H1 (cell line): ENCODE results near the gene NDUFA13. TPM values are rescaled to one million over a fixed set of nuclear protein-coding genes. Genes with fewer than 3 reads are reported as not detected.
A peak's percentile ranks its signal among the peaks of the same experiment; 100 is the strongest.

Experiments
- CTCF ChIA-PET: fragments of 300-600 bp; sonication (Branson Sonifier 250); formaldehyde crosslinking; loops from one replicate; lab custom pipeline; 2021; ENCODE audit not compliant: partially characterized antibody; lab: Charles Lee
- POLR2A ChIA-PET: fragments of 300-600 bp; sonication (Branson Sonifier 250); formaldehyde crosslinking; loops from one replicate; lab custom pipeline; 2021; ENCODE audit warnings: inconsistent platforms; ENCODE audit not compliant: partially characterized antibody; lab: Charles Lee
- DNase-seq, 2 experiments: peaks; one replicate each; pipeline versions ENCODE4 v3.0.0 to v3.0.0-alpha.2; 2010 to 2022; ENCODE audit warnings: low spot score in 2 of 2, low read depth in 1 of 2, mixed read lengths in 1 of 2
- FAIRE-seq: peaks from 2 replicates; lab custom pipeline; 2011; peaks lifted over from hg19 to GRCh38; lab: Jason Lieb, UNC
- H2AFZ ChIP-seq: 2 replicates; pipeline ENCODE4 v1.8.1; 2012; ENCODE audit warnings: low read length, inconsistent platforms
- H2AK5ac ChIP-seq: 2 replicates; pipeline ENCODE4 v1.6.1; 2013; ENCODE audit warnings: low read depth, low read length
- H2BK120ac ChIP-seq: replicated peaks from 2 replicates; pipeline ENCODE3; 2013; ENCODE audit warnings: low read depth, low read length, inconsistent platforms
- H2BK12ac ChIP-seq: 2 replicates; pipeline ENCODE4 v1.6.1; 2013; ENCODE audit warnings: low read depth, low read length
- H2BK15ac ChIP-seq: 2 replicates; pipeline ENCODE4 v1.6.1; 2013; ENCODE audit warnings: low read length
- H2BK20ac ChIP-seq: 2 replicates; pipeline ENCODE4 v1.6.1; 2013; ENCODE audit warnings: low read length
- H2BK5ac ChIP-seq: 2 replicates; pipeline ENCODE4 v1.6.1; 2013; ENCODE audit warnings: low read depth, low read length
- H3K14ac ChIP-seq: 2 replicates; pipeline ENCODE4 v1.6.1; 2013; ENCODE audit warnings: inconsistent platforms; ENCODE audit not compliant: insufficient read length
- H3K18ac ChIP-seq: 2 replicates; pipeline ENCODE4 v1.6.1; 2013; ENCODE audit warnings: low read length; ENCODE audit errors: extremely low read depth
- H3K23ac ChIP-seq: 2 replicates; pipeline ENCODE4 v1.6.1; 2013; ENCODE audit warnings: inconsistent platforms; ENCODE audit not compliant: insufficient read length
- H3K23me2 ChIP-seq: 2 replicates; pipeline ENCODE4 v1.6.1; 2013; ENCODE audit warnings: low read depth, low read length
- H3K27ac ChIP-seq: 2 replicates; pipeline ENCODE4 v1.6.1; 2011; ENCODE audit warnings: low read depth, low read length, inconsistent platforms
- H3K27me3 ChIP-seq, 4 experiments: replicated peaks in 1 of 4; 1 replicate in 1 of 4; 2 replicates in 3 of 4; pipeline versions ENCODE4 v1.6.1 to v1.8.1; 2011 to 2013; ENCODE audit warnings: low read length in 3 of 4, mild to moderate bottlenecking in 3 of 4, inconsistent platforms in 2 of 4, mixed read lengths in 2 of 4, moderate library complexity in 1 of 4; ENCODE audit not compliant: control insufficient read depth in 3 of 4, insufficient read depth in 3 of 4; ENCODE audit errors: extremely low read depth in 1 of 4
- H3K36me3 ChIP-seq, 4 experiments: 2 replicates each; pipeline versions ENCODE4 v1.6.1 to v1.8.1; 2011 to 2013; ENCODE audit warnings: mild to moderate bottlenecking in 4 of 4, low read length in 3 of 4, moderate library complexity in 2 of 4, control low read depth in 1 of 4, inconsistent platforms in 1 of 4; ENCODE audit not compliant: insufficient read depth in 4 of 4, control insufficient read depth in 2 of 4
- H3K4ac ChIP-seq: replicated peaks from 2 replicates; pipeline ENCODE3; 2013; ENCODE audit warnings: low read length, low read depth, mixed read lengths, inconsistent platforms; ENCODE audit not compliant: insufficient read length
- H3K4me1 ChIP-seq, 4 experiments: replicated peaks in 1 of 4; 1 replicate in 1 of 4; 2 replicates in 3 of 4; pipeline versions ENCODE4 v1.6.1 to v1.8.1; 2011 to 2013; ENCODE audit warnings: low read length in 3 of 4, inconsistent platforms in 2 of 4, mixed read lengths in 1 of 4; ENCODE audit not compliant: insufficient read depth in 4 of 4, control insufficient read depth in 3 of 4
- H3K4me2 ChIP-seq, 2 experiments: 2 replicates each; pipeline versions ENCODE4 v1.6.1 to v1.8.1; 2011 to 2013; ENCODE audit warnings: low read depth in 2 of 2, low read length in 2 of 2, control low read depth in 1 of 2, inconsistent platforms in 1 of 2, mild to moderate bottlenecking in 1 of 2; ENCODE audit not compliant: insufficient read depth in 1 of 2
- H3K4me3 ChIP-seq, 4 experiments: fragments of 200-600, 300-600 bp in 1 of 4; sonication (generic), shearing (Covaris generic), sonication (Bioruptor Twin) in 1 of 4; 2 replicates each; pipeline versions ENCODE4 v1.5.1 to v1.8.1; 2011 to 2016; ENCODE audit warnings: low read length in 4 of 4, low read depth in 3 of 4, control low read depth in 2 of 4, inconsistent platforms in 2 of 4, mild to moderate bottlenecking in 2 of 4, mixed read lengths in 1 of 4, moderate library complexity in 1 of 4; ENCODE audit not compliant: insufficient read depth in 2 of 4; ENCODE audit errors: extremely low read depth in 1 of 4
- H3K56ac ChIP-seq: replicated peaks from 2 replicates; pipeline ENCODE3; 2013; ENCODE audit warnings: low read depth, mild to moderate bottlenecking, mixed read lengths, low read length, inconsistent platforms; ENCODE audit not compliant: insufficient read length
- H3K79me1 ChIP-seq: 2 replicates; pipeline ENCODE4 v1.6.1; 2013; ENCODE audit warnings: low read depth, low read length, control low read depth
- H3K79me2 ChIP-seq, 2 experiments: 2 replicates each; pipeline versions ENCODE4 v1.6.1 to v1.8.1; 2012 to 2013; ENCODE audit warnings: low read length in 2 of 2, mild to moderate bottlenecking in 2 of 2, inconsistent platforms in 1 of 2; ENCODE audit not compliant: insufficient read depth in 2 of 2, control insufficient read depth in 1 of 2
- H3K9ac ChIP-seq, 4 experiments: replicated peaks in 1 of 4; 1 replicate in 1 of 4; 2 replicates in 3 of 4; pipeline versions ENCODE4 v1.6.1 to v1.8.1; 2011 to 2013; ENCODE audit warnings: low read depth in 3 of 4, low read length in 3 of 4, control low read depth in 2 of 4, mild to moderate bottlenecking in 2 of 4, moderate library complexity in 2 of 4, inconsistent platforms in 1 of 4; ENCODE audit errors: extremely low read depth in 1 of 4
- H3K9me3 ChIP-seq, 2 experiments: 2 replicates each; pipeline versions ENCODE4 v1.6.1 to v1.8.1; 2012 to 2013; ENCODE audit warnings: mild to moderate bottlenecking in 2 of 2, moderate library complexity in 2 of 2, control low read depth in 1 of 2, inconsistent platforms in 1 of 2, low read depth in 1 of 2, low read length in 1 of 2, mixed read lengths in 1 of 2; ENCODE audit not compliant: insufficient read depth in 2 of 2
- H4K20me1 ChIP-seq, 2 experiments: replicated peaks in 1 of 2; 2 replicates each; pipeline versions ENCODE3 to v1.8.1; 2011 to 2013; ENCODE audit warnings: inconsistent platforms in 2 of 2, low read length in 2 of 2, mild to moderate bottlenecking in 1 of 2; ENCODE audit not compliant: insufficient read depth in 2 of 2, control insufficient read depth in 1 of 2
- H4K5ac ChIP-seq: 2 replicates; pipeline ENCODE4 v1.6.1; 2013; ENCODE audit warnings: low read length, low read depth, mixed read lengths, inconsistent platforms; ENCODE audit not compliant: insufficient read length
- H4K8ac ChIP-seq: 2 replicates; pipeline ENCODE4 v1.8.0; 2013; ENCODE audit warnings: mild to moderate bottlenecking, moderate library complexity, low read length, inconsistent platforms; ENCODE audit not compliant: insufficient read depth; ENCODE audit errors: extremely low read depth
- H4K91ac ChIP-seq: replicated peaks from 2 replicates; pipeline ENCODE3; 2013; ENCODE audit warnings: low read length, mixed read lengths, inconsistent platforms; ENCODE audit not compliant: insufficient read length
- ASH2L ChIP-seq: fragments of 200-600, 300-600 bp; sonication (generic); IDR thresholded peaks from one replicate; pipeline ENCODE4 v1.7.1; 2017; ENCODE audit warnings: low read length
- BACH1 ChIP-seq: IDR thresholded peaks from 2 replicates; pipeline ENCODE4 v1.6.1; 2012; ENCODE audit warnings: low read length, improper control_type of control experiment
- CHD2 ChIP-seq: IDR thresholded peaks from 2 replicates; pipeline ENCODE4 v1.6.1; 2012; ENCODE audit warnings: low read length, improper control_type of control experiment
- GABPA ChIP-seq: IDR thresholded peaks from 2 replicates; pipeline ENCODE4 v1.6.1; 2011; ENCODE audit warnings: mild to moderate bottlenecking, low read length, moderate library complexity, borderline replicate concordance; ENCODE audit not compliant: insufficient read depth
- GTF2F1 ChIP-seq: IDR thresholded peaks from 2 replicates; pipeline ENCODE4 v1.6.1; 2012; ENCODE audit warnings: low read depth, low read length, improper control_type of control experiment, borderline replicate concordance
- JUND ChIP-seq: IDR thresholded peaks from 2 replicates; pipeline ENCODE4 v1.6.1; 2011; ENCODE audit warnings: mild to moderate bottlenecking, improper control_type of control experiment, low read length
- NANOG ChIP-seq: IDR thresholded peaks from 2 replicates; pipeline ENCODE4 v1.6.1; 2011; ENCODE audit warnings: low read length, low read depth, mild to moderate bottlenecking, inconsistent platforms; ENCODE audit not compliant: insufficient read depth, poor library complexity, severe bottlenecking
- SP4 ChIP-seq: IDR thresholded peaks from 2 replicates; pipeline ENCODE4 v1.6.1; 2012; ENCODE audit warnings: low read length, inconsistent platforms
- SUZ12 ChIP-seq: fragments of 200-600 bp; sonication (generic); IDR thresholded peaks from 2 replicates; pipeline ENCODE4 v1.6.1; 2012; ENCODE audit warnings: mild to moderate bottlenecking, inconsistent platforms, low read length, moderate library complexity, mixed read lengths
- TAF1 ChIP-seq: IDR thresholded peaks from 2 replicates; pipeline ENCODE4 v1.6.1; 2011; ENCODE audit warnings: mild to moderate bottlenecking, low read depth, low read length
- TCF12 ChIP-seq: IDR thresholded peaks from 2 replicates; pipeline ENCODE4 v1.6.1; 2011; ENCODE audit warnings: low read depth, mild to moderate bottlenecking, low read length
- WGBS, 2 experiments: shearing (Covaris generic) in 1 of 2; methylation state at CpG; one replicate each; pipeline versions ENCODE4 v1.1.6 to v1.1.7; 2013 to 2015; ENCODE audit warnings: low lambda C conversion rate in 2 of 2, mixed read lengths in 2 of 2, inconsistent platforms in 1 of 2, low coverage in 1 of 2, missing lambda C conversion rate in 1 of 2; ENCODE audit not compliant: insufficient replicate concordance in 2 of 2, insufficient coverage in 1 of 2, insufficient read length in 1 of 2; ENCODE audit errors: extremely low coverage in 1 of 2, missing lambda C conversion rate in 1 of 2; 5-methylcytosine and 5-hydroxymethylcytosine counted together
- polyA plus RNA-seq, 7 experiments: library from polyadenylated mRNA; depleted of rRNA in 3 of 7; stranded (reverse) in 5 of 7; unstranded in 2 of 7; fragments of >200 nt in 5 of 7; fragments of 200-250 nt in 2 of 7; gene quantifications; 1 replicate in 5 of 7; 2 replicates in 1 of 7; 4 replicates in 1 of 7; pipeline versions ENCODE4 v1.2.1 to v1.2.3, GENCODE V29; 2011 to 2013; ENCODE audit warnings: missing spikeins in 2 of 7, mixed read lengths in 2 of 7
- total RNA-seq: library from RNA; stranded (reverse); fragmentation: NEBNext Ultra II Directional; extraction: Animal tissue kit (Norgen Biotek cat#: 25700); gene quantifications from 2 replicates; pipeline ENCODE4 v1.2.1, GENCODE V29; 2021

The NDUFA13 gene
- total and polyA plus RNA-seq, 2 of the 8 experiments (the other 6 are each of a cell fraction or from before 2014, with no cell fraction given) = 413 to 1,105 TPM

- DNase-seq = no peak
- H4K5ac ChIP-seq = no peak overlapping the region
- no peaks in the 10 kb centered on the region for H3K23me2 ChIP-seq
- H3K9me3 ChIP-seq = no peaks in the 10 kb centered on the region
- peak overlapping the region; percentile 27; the same call in 1 of the 2 replicates for H2BK12ac ChIP-seq
- no peak overlapping the region for H2BK120ac ChIP-seq
- H2BK5ac ChIP-seq = no peak overlapping the region
- no peak overlapping the region for H2BK20ac ChIP-seq
- H4K20me1 ChIP-seq = no peaks in the 10 kb centered on the region
- H3K4me1 ChIP-seq = peaks cover 0 to 4% (median 0%) of the 10 kb centered on the region in 4 experiments; a peak in 2 of 7 replicates
- no peak overlapping the region for H3K18ac ChIP-seq
- POLR2A ChIA-PET = interaction anchor here (1.9 kb wide), 1 partner anchor 71 kb away, joined by 4 read pairs; no protein-coding TSS in a partner anchor
- H3K79me1 ChIP-seq = 0 out of 2 replicates have a peak, but pooled peaks cover 2% of the 10 kb centered on the region
- no peak overlapping the region for H3K56ac ChIP-seq
- H3K79me2 ChIP-seq = no peaks in the 10 kb centered on the region
- no peak overlapping the region for H2BK15ac ChIP-seq
- no peak overlapping the region for H3K14ac ChIP-seq
- WGBS, 2 experiments = 90% methylated on average over 14 of the region's 15 CpGs; no CpG with 5 or more reads in 1 of the 2 experiments
- no peak overlapping the region for H3K4ac ChIP-seq
- H4K8ac ChIP-seq = no peak overlapping the region
- H3K27me3 ChIP-seq = no peaks in the 10 kb centered on the region
- H4K91ac ChIP-seq = no peak overlapping the region
- CTCF ChIA-PET = interaction anchor here (0.6 to 20.0 kb wide), 14 partner anchors 6 to 197 kb away, joined by 3 to 223 read pairs (median 6); partner anchors contain the start of gene GMIP
- no peaks in the 10 kb centered on the region for H3K36me3 ChIP-seq
- H2AFZ ChIP-seq = no peak overlapping the region
- H3K4me2 ChIP-seq = no peak overlapping the region
- FAIRE-seq = no peak
- H3K27ac ChIP-seq = no peak overlapping the region
- H3K9ac ChIP-seq = no peak overlapping the region
- no peak overlapping the region for H3K4me3 ChIP-seq
- H2AK5ac ChIP-seq = no peak overlapping the region
- no peak overlapping the region for H3K23ac ChIP-seq
- no peak for TF ChIP-seq GABPA
- no peak for TF ChIP-seq JUND
- no peak for TF ChIP-seq TCF12
- TF ChIP-seq NANOG = no peak
- TF ChIP-seq CHD2 = no peak
- TF ChIP-seq BACH1 = no peak
- no peak for TF ChIP-seq SP4
- no peak for TF ChIP-seq TAF1
- no peak for TF ChIP-seq SUZ12
- no peak for TF ChIP-seq ASH2L
- no peak for TF ChIP-seq GTF2F1
Measured at GRCh38 chr19:19558055-19558454, 42.0 kb downstream of the NDUFA13 start.
